SK-N-MC (cell line): ENCODE data around the gene CAMK2A.
A peak's percentile ranks its signal among the peaks of the same experiment; 100 is the strongest.

Experiments
- DNase-seq: peaks from one replicate; pipeline ENCODE4 v3.0.0-alpha.2; 2011; ENCODE audit warnings: low read depth, low spot score
- H3K27ac ChIP-seq: fragments of 200-600 bp; sonication (generic); 2 replicates; pipeline ENCODE4 v1.5.1; 2016; ENCODE audit warnings: mixed run types
- H3K36me3 ChIP-seq: fragments of 200-600 bp; sonication (generic); 2 replicates; pipeline ENCODE4 v1.6.1; 2017; ENCODE audit warnings: antibody characterized with exemption, low read length, mixed read lengths; ENCODE audit not compliant: insufficient read depth
- H3K4me3 ChIP-seq: fragments of 200-600 bp; sonication (generic); 2 replicates; pipeline ENCODE4 v1.5.1; 2016
- H3K9ac ChIP-seq: fragments of 200-600 bp; sonication (generic); 2 replicates; pipeline ENCODE4 v1.8.0; 2017; ENCODE audit warnings: mixed run types, mixed read lengths; ENCODE audit not compliant: insufficient read length
- H3K9me3 ChIP-seq: fragments of 200-600 bp; sonication (generic); 2 replicates; pipeline ENCODE4 v1.6.1; 2017; ENCODE audit warnings: low read depth, mild to moderate bottlenecking, antibody characterized with exemption, low read length, moderate library complexity, mixed read lengths
- EZH2 ChIP-seq: fragments of 200-600 bp; sonication (generic); IDR thresholded peaks from one replicate; pipeline ENCODE4 v1.6.1; 2017; ENCODE audit warnings: antibody characterized with exemption
- FOXP2 ChIP-seq: optimal IDR thresholded peaks from 2 replicates; pipeline ENCODE3; 2011; ENCODE audit warnings: mild to moderate bottlenecking, moderate library complexity; ENCODE audit not compliant: insufficient read depth; ENCODE audit errors: extremely low read length, control extremely low read depth
- POLR2AphosphoS5 ChIP-seq: IDR thresholded peaks from 2 replicates; pipeline ENCODE4 v1.6.1; 2012; ENCODE audit warnings: mild to moderate bottlenecking, low read depth, low read length, borderline replicate concordance

Gene CAMK2A

DNA sequence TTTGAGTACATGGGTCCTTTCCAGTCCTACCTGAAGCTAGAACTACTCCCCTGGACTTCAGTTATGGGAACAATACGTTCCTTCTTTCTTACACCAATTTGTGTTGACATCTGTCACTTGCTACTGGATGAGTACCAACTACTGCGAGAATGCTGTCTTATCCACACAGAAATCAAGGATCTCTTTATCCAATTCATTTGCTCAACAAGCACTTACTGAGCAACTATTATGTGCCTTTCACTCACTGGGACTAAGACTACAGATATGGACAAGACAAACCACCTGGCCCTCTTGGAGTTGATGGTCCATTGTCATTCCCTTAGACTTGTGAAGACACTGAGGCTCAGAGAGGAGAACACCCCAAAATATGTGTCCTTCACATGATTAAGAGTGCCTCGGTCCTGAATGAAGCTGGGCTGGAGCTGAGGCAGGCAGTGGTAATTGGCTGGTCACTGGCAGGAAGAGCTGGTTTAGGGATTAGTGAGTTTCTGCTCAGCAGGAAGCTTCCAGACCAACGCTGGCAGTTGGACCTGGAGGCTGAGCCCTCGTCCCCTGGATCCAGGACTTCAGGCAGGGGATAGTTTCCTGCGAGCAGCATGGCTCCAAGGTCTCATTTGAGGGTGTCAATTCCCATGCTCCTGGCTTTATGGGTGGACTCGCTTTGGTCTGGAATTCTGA lies 21.6 kb upstream of the CAMK2A start:
- no peak for TF ChIP-seq EZH2
- no peak for TF ChIP-seq POLR2AphosphoS5
- no peak for TF ChIP-seq FOXP2
- Histone ChIP-seq H3K27ac (no peak overlapping the region), H3K4me3 (no peak overlapping the region), H3K36me3 (no peaks in the 10 kb centered on the region), H3K9me3 (no peaks in the 10 kb centered on the region), H3K9ac (no peak overlapping the region)
- DNase-seq, result no peak

DNA sequence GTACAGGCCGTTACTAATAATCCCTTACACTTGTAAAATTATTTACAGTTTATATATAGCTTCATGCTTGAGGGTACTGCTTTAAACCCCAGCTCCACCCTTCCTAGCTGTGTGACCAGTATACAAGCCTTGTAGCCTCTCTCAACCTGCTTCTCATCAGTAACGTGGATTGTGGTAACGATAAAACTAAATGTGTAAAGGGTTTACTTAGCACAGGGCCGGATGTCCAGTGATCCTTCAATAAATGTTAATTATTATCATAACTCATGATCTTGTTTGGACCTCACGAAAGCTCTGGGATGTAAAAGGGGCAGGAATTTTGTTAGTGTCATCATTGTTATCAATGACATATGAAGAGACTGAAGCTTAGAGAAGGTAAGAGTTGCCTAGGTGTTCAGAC lies 20.7 kb upstream of the CAMK2A start:
- H3K36me3 ChIP-seq, result no peaks in the 10 kb centered on the region
- no peak overlapping the region for H3K27ac ChIP-seq
- TF ChIP-seq EZH2 (no peak), POLR2AphosphoS5 (no peak), FOXP2 (no peak)

DNA sequence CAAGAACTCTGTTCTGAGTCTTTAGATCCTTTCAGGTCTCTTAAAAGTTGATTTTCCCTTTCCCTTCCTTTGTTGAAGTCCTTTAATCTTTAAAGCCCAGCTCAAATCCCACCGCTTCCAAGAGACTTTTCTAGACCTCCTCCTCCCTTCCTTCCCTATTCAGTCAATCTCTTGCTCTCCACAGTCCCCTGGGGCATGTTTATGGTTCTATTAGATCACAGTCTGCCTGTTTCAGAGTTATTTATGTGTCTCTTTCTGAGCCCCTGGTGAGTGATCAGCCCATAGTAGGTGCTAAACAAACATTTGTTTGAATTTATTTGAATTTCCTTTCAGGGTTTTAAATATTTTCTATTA lies 20.3 kb upstream of the CAMK2A start:
- TF ChIP-seq EZH2, result no peak
- TF ChIP-seq FOXP2, result no peak
- no peak for TF ChIP-seq POLR2AphosphoS5

More for the DNA sequence above, 20.7 kb upstream of the CAMK2A start:
- Histone ChIP-seq H3K9me3 (no peaks in the 10 kb centered on the region), H3K4me3 (no peak overlapping the region), H3K9ac (no peak overlapping the region)
- DNase-seq, result no peak

DNA sequence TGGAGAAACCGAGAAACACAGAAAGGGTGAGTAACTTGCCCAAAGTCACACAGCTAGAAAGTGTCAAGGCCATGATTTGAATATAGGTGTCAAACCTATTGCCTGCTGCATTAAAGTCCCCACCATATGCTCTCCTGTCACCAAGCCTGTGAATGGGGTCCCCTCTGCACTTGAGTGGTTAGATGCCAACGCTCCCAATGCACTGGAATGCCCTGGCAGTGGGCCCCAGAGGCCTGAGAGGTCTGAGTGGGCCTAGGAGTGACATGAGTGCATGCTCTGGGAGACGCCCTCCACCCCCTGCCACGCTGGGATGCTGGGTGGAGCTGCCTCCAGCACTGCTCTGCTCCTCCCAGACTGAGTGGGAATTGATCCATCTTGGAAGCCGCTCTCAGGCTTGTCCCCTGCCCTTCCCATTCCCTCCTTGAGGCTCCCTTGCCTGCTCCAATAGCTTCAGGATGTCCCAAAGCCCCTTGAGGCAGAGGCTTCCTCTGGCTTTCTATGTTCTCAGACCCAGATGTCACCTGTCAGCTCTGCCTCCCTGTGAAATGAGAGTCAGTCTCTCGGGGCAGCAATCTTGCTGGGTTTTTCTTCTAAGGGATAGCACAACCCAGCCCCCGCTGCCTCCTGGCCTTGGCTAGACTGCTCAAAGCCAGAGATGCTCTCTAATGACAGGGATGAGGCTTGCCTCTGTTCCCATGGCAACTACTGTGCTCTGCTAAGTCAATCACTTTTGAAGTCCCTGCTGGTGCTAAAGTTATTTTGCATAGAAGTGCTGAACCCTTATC lies 19.7 kb upstream of the CAMK2A start:
- Histone ChIP-seq H3K4me3 (no peak overlapping the region), H3K27ac (no peak overlapping the region), H3K9me3 (no peaks in the 10 kb centered on the region), H3K36me3 (no peaks in the 10 kb centered on the region), H3K9ac (no peak overlapping the region)
- TF ChIP-seq FOXP2 (no peak), EZH2 (no peak), POLR2AphosphoS5 (no peak)
- DNase-seq, result no peak

More for the DNA sequence above, 20.3 kb upstream of the CAMK2A start:
- H3K36me3 ChIP-seq, result no peaks in the 10 kb centered on the region
- H3K9me3 ChIP-seq, result no peaks in the 10 kb centered on the region
- H3K27ac ChIP-seq, result no peak overlapping the region
- H3K9ac ChIP-seq, result no peak overlapping the region
- DNase-seq, result no peak
- no peak overlapping the region for H3K4me3 ChIP-seq

DNA sequence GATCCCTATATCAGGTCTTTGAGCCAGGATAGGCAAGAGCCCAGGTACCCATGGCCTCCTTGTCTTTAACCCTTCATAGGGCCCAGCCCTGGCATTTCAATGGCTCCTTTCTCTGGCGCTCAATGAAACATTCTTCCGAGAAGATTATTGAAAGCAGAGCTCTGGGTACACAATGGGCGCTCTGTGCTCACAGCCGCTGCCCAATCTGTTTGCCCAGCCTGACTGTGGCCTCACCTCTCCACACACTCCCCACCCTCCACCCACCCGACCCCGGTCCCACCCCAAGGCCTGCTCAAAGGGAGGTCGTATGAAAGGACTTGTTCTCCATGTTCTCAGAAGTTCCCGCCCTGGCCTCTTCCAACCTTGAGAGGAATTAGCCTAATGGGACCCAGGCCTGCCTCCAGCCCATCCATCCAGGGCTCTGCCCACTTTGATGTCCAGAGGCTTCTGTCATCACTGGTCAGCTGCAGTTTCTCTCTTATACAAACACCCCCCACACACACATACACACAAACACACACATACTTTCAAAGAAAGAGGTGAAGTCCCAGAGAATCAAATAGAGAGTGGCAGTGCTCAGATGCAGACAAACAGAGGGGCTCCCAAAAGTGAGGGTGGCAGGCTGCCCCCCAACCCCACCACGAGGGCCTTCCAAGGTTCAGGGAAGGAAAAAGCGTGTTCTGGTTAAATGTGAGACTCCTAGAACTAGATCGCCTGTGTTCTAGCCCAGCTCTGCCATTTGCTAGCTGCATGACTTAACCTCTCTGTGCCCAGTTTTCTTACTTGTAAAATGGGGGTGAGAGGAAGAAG lies 18.2 kb upstream of the CAMK2A start:
- no peak overlapping the region for H3K9ac ChIP-seq
- TF ChIP-seq POLR2AphosphoS5 (no peak), EZH2 (no peak), FOXP2 (no peak)
- H3K27ac ChIP-seq, result no peak overlapping the region
- DNase-seq, result no peak
- H3K36me3 ChIP-seq, result no peaks in the 10 kb centered on the region
- H3K4me3 ChIP-seq, result no peak overlapping the region
- no peaks in the 10 kb centered on the region for H3K9me3 ChIP-seq

DNA sequence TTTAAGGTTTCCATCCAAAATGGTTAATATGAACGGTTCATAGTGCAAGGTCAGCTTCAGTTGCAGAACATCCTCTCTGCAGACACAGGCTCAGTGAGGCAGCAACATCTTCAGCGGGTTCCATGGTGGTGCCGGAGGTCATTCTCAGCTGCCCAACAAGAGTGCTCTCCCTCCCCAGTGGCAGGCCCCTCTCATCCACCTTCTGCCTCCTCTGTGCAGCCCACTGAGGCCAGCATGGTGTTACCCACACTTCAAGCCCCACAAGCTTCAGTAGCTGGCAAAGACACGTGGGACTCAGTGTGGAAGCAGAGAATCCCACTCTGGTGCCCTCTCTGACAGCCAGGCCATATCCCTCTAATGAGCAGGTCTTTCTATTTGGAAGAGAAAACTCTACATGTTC lies 17.2 kb upstream of the CAMK2A start:
- H3K27ac ChIP-seq, result no peak overlapping the region
- no peaks in the 10 kb centered on the region for H3K36me3 ChIP-seq
- H3K4me3 ChIP-seq, result no peak overlapping the region
- no peak overlapping the region for H3K9ac ChIP-seq
- no peak for DNase-seq
- TF ChIP-seq POLR2AphosphoS5, result no peak
- no peak for TF ChIP-seq EZH2
- no peak for TF ChIP-seq FOXP2
- no peaks in the 10 kb centered on the region for H3K9me3 ChIP-seq

DNA sequence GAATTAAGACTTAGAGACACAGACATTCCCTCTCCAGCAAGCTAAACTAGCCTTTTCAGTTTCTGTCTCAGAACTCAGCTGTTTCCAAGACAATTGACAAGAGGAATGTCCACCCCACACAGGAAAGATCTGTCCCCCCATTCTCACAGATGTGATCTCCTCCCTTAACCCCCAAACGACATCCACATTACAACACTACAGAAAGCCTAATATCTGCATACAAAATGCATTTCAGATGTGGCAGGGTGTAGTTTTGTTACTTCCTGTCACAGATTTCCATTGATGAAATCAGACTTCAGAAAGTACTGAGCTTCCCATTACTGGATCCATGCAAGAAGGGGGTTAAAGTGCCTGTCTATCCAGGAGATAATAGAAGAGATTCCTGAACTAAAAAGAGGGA lies 16.0 kb upstream of the CAMK2A start:
- no peak for DNase-seq
- no peaks in the 10 kb centered on the region for H3K9me3 ChIP-seq
- TF ChIP-seq FOXP2 (no peak), EZH2 (no peak), POLR2AphosphoS5 (no peak)
- peak overlapping the region; percentile 13 for H3K9ac ChIP-seq
- H3K36me3 ChIP-seq, result no peaks in the 10 kb centered on the region
- H3K4me3 ChIP-seq, result no peak overlapping the region
- peak overlapping the region; percentile 29 for H3K27ac ChIP-seq

DNA sequence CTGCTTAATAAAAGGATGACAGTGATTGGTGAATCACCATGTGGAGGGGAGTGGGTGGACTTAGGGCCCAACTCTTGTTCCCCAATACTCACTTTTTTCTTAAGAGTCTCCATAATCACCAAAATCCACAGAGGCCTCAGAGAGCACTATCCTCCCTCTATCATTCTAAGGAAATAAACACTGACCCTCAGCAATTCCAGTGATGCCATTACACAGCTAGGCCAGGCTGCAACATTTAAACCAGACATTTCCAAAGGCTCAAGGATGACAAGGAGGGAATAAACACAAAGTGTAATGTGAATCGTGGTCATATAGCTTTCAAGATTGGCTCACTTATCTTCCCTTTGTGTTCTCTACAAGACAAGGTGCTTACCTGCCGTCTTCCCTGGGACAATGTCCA lies 15.5 kb upstream of the CAMK2A start:
- no peak for TF ChIP-seq POLR2AphosphoS5
- no peak for TF ChIP-seq EZH2
- TF ChIP-seq FOXP2, result no peak
- H3K36me3 ChIP-seq, result no peaks in the 10 kb centered on the region
- H3K27ac ChIP-seq, result no peak overlapping the region
- no peak overlapping the region for H3K4me3 ChIP-seq
- DNase-seq, result no peak
- no peaks in the 10 kb centered on the region for H3K9me3 ChIP-seq
- no peak overlapping the region for H3K9ac ChIP-seq
